ENCODE measurements around the gene DAG1.

DNA sequence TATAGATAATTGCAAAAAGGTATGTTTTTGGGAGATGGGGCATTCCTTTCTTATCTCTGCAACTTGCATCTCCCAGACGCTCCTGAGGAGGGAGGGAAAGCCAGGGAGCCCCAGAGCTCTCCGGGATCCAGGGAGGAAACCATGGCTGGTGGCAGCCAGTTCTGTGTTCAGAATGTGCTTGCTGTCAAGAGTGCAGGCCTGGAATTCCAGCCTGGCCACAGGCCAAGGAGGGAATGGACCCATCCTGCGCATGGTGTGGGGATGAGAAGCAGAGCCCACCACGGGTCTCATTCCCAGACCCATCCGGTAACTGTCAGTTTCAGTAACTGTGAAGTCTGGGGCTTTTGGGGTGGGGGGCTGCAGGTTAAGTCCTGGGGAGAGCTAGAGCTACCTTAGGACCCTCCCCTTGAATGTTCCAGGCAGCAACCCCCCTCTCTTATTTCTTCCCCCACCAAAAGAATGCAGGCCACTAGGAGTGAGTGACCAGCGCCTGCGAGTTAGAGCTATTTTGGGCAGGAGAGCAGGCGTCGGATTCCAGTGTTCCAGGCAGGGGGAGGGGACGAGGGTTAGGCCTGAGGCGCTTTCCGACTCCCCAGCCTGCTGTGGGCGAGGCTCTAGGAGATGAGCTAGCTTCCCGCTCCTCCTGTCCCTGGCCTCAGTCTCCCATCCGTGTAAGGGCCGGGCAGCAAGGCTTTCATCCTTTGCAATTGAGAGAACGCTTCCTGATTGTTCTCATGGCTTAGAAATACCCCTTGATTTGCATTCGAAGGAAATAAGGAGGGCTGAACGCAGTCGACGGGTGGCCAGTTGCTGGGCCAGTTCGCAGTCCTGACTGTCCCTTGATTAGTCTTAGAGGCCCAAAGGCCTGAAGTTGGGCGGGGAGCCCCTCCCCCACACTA lies 781 bp upstream of the DAG1 start:
- no peak for TF ChIP-seq EZH2 (IDR thresholded peaks at IDR 0.05; ENCODE audit: low read length, unreplicated experiment)
- TF ChIP-seq, protein P1, sequence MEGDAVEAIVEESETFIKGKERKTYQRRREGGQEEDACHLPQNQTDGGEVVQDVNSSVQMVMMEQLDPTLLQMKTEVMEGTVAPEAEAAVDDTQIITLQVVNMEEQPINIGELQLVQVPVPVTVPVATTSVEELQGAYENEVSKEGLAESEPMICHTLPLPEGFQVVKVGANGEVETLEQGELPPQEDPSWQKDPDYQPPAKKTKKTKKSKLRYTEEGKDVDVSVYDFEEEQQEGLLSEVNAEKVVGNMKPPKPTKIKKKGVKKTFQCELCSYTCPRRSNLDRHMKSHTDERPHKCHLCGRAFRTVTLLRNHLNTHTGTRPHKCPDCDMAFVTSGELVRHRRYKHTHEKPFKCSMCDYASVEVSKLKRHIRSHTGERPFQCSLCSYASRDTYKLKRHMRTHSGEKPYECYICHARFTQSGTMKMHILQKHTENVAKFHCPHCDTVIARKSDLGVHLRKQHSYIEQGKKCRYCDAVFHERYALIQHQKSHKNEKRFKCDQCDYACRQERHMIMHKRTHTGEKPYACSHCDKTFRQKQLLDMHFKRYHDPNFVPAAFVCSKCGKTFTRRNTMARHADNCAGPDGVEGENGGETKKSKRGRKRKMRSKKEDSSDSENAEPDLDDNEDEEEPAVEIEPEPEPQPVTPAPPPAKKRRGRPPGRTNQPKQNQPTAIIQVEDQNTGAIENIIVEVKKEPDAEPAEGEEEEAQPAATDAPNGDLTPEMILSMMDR (conservative IDR thresholded peaks at IDR 0.05; ENCODE audit: low read depth, low read length) = no peak

Data from PC-3 (cell line).